Prostate gland (tissue), 2 donors: Measurements from ENCODE around the gene THEM5. TPM values are rescaled to one million over a fixed set of nuclear protein-coding genes. Genes with fewer than 3 reads are reported as not detected.

Source experiments
- DNase-seq: peaks from one replicate; pipeline ENCODE4 v3.0.0-alpha.2; 2019; ENCODE audit warnings: low spot score
- H3K27ac ChIP-seq, 2 donors: fragments of 200-600 bp; sonication (generic); 2 replicates each; pipeline ENCODE4 v1.5.1; 2017 to 2019
- H3K27me3 ChIP-seq: fragments of 200-600 bp; sonication (generic); replicated peaks from 2 replicates; pipeline ENCODE4 v1.5.1; 2019; ENCODE audit not compliant: insufficient read depth
- H3K36me3 ChIP-seq, 2 donors: fragments of 200-600 bp; sonication (generic); 1 replicate in 1 of 2; 2 replicates in 1 of 2; pipeline versions ENCODE4 v1.5.1 to v1.8.1; 2017 to 2019
- H3K4me1 ChIP-seq: fragments of 200-600 bp; sonication (generic); replicated peaks from 2 replicates; pipeline ENCODE4 v1.5.1; 2019
- H3K4me3 ChIP-seq, 2 donors: fragments of 200-600 bp; sonication (generic); 2 replicates each; pipeline ENCODE4 v1.5.1; 2017 to 2019
- H3K9me3 ChIP-seq: fragments of 200-600 bp; sonication (generic); 2 replicates; pipeline ENCODE4 v1.5.1; 2017
- POLR2A ChIP-seq: fragments of 450-650 bp; IDR thresholded peaks from one replicate; pipeline ENCODE4 v1.6.1; 2016; ENCODE audit warnings: antibody characterized with exemption, mild to moderate bottlenecking
- POLR2AphosphoS5 ChIP-seq: sonication (generic); formaldehyde crosslinking; IDR thresholded peaks from one replicate; pipeline ENCODE4 v1.6.1; 2017; ENCODE audit warnings: antibody characterized with exemption
- WGBS: methylation state at CpG from one replicate; pipeline ENCODE4 v1.1.5; 2018; 5-methylcytosine and 5-hydroxymethylcytosine counted together
- intact Hi-C: fragments of 100-400 bp; cut with DNase I; formaldehyde crosslinking; loops from one replicate; pipeline ENCODE4 v1.14.2; 2022
- total RNA-seq, 2 donors: library from RNA; depleted of rRNA; stranded (reverse); fragments of >200 nt; gene quantifications; one replicate each; pipeline ENCODE4 v1.1.0, GENCODE V29; 2016
- TF ChIP-seq, protein P1 (sequence below), 4 experiments: fragments of 200-600 bp in 2 of 4; fragments of 450-650 bp in 2 of 4; sonication (generic) in 2 of 4; IDR thresholded peaks; 1 replicate in 3 of 4; 2 replicates in 1 of 4; pipeline ENCODE4 v1.5.1; 2016 to 2019; ENCODE audit warnings: antibody characterized with exemption in 4 of 4, mild to moderate bottlenecking in 2 of 4, moderate library complexity in 2 of 4

The THEM5 gene
- total RNA-seq, 2 donors from 2014 or later = not detected

GRCh38 chr1:151852733-151853132 lies 779 bp downstream of the THEM5 start:
- Histone ChIP-seq H3K36me3 (no peaks in the 10 kb centered on the region), H3K27ac (no peak overlapping the region), H3K4me3 (no peak overlapping the region), H3K9me3 (no peaks in the 10 kb centered on the region), H3K4me1 (no peaks in the 10 kb centered on the region), H3K27me3 (no peaks in the 10 kb centered on the region)
- intact Hi-C loops = no loop called here
- WGBS = 88% methylated on average over 4 of the region's 4 CpGs
- no peak for TF ChIP-seq POLR2AphosphoS5
- TF ChIP-seq POLR2A = no peak
- TF ChIP-seq, protein P1, sequence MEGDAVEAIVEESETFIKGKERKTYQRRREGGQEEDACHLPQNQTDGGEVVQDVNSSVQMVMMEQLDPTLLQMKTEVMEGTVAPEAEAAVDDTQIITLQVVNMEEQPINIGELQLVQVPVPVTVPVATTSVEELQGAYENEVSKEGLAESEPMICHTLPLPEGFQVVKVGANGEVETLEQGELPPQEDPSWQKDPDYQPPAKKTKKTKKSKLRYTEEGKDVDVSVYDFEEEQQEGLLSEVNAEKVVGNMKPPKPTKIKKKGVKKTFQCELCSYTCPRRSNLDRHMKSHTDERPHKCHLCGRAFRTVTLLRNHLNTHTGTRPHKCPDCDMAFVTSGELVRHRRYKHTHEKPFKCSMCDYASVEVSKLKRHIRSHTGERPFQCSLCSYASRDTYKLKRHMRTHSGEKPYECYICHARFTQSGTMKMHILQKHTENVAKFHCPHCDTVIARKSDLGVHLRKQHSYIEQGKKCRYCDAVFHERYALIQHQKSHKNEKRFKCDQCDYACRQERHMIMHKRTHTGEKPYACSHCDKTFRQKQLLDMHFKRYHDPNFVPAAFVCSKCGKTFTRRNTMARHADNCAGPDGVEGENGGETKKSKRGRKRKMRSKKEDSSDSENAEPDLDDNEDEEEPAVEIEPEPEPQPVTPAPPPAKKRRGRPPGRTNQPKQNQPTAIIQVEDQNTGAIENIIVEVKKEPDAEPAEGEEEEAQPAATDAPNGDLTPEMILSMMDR (IDR thresholded peaks at IDR 0.05) = no peak
- DNase-seq = no peak

DNA sequence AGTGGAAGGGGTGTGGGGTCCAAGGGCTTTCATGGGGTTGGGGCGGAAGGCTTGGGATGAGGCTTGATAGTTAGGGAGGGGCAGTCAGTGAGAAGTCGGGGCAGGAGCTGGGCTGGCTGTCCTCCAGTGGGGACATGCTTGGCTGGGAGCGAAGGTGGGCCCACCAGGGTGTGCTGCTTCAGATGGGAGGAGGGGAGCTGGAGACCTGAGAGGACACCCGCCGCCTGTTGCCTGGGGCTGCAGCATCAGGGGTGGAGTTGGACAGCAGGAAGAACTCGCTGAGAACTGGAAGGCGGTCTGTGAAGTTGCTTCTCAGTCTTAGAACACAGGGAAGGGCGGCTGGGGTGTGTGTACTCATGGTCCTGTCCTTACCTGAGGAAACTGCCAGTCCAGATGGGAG lies 1.6 kb downstream of the THEM5 start:
- Histone ChIP-seq H3K27me3 (no peaks in the 10 kb centered on the region), H3K4me1 (no peaks in the 10 kb centered on the region), H3K27ac (no peak overlapping the region), H3K36me3 (no peaks in the 10 kb centered on the region), H3K9me3 (no peaks in the 10 kb centered on the region), H3K4me3 (no peak overlapping the region)
- intact Hi-C loops = no loop called here
- no peak for DNase-seq
- TF ChIP-seq POLR2AphosphoS5 (no peak), POLR2A (no peak)
- WGBS = 43% methylated on average over 8 of the region's 8 CpGs

- intact Hi-C loops = no loop called here
- no peak for TF ChIP-seq POLR2AphosphoS5
- TF ChIP-seq POLR2A = no peak
- TF ChIP-seq, protein P1 (IDR thresholded peaks at IDR 0.05) = no peak
- no peaks in the 10 kb centered on the region for H3K27me3 ChIP-seq
- H3K36me3 ChIP-seq = no peaks in the 10 kb centered on the region
- no peaks in the 10 kb centered on the region for H3K4me1 ChIP-seq
- H3K4me3 ChIP-seq = no peak overlapping the region
- DNase-seq = no peak
- no peak overlapping the region for H3K27ac ChIP-seq
- H3K9me3 ChIP-seq = no peaks in the 10 kb centered on the region
Measured at GRCh38 chr1:151849871-151850270, 3.6 kb downstream of the THEM5 start.

GRCh38 chr1:151849126-151849525 lies 4.4 kb downstream of the THEM5 start:
- 51% methylated on average over 3 of the region's 3 CpGs for WGBS
- H3K27me3 ChIP-seq = no peaks in the 10 kb centered on the region

GRCh38 chr1:151847867-151848596 lies 5.5 kb downstream of the THEM5 start:
- Histone ChIP-seq H3K27me3 (no peaks in the 10 kb centered on the region), H3K4me1 (no peaks in the 10 kb centered on the region), H3K4me3 (no peak overlapping the region), H3K27ac (no peak overlapping the region), H3K9me3 (no peaks in the 10 kb centered on the region), H3K36me3 (no peaks in the 10 kb centered on the region)
- TF ChIP-seq POLR2AphosphoS5 = no peak
- no peak for TF ChIP-seq POLR2A
- TF ChIP-seq, protein P1 (IDR thresholded peaks at IDR 0.05) = no peak
- intact Hi-C loops = no loop called here
- no peak for DNase-seq
- 63% methylated on average over 11 of the region's 11 CpGs for WGBS

More at GRCh38 chr1:151849126-151849525, 4.4 kb downstream of the THEM5 start:
- H3K4me3 ChIP-seq = no peak overlapping the region
- H3K4me1 ChIP-seq = no peaks in the 10 kb centered on the region
- intact Hi-C loops = no loop called here
- H3K9me3 ChIP-seq = no peaks in the 10 kb centered on the region
- H3K36me3 ChIP-seq = no peaks in the 10 kb centered on the region
- TF ChIP-seq, protein P1 (IDR thresholded peaks at IDR 0.05) = no peak
- no peak for TF ChIP-seq POLR2AphosphoS5
- TF ChIP-seq POLR2A = no peak
- H3K27ac ChIP-seq = no peak overlapping the region
- no peak for DNase-seq
